IMR-90 (cell line): Measurements from ENCODE around the gene CREG2. TPM values are rescaled to one million over a fixed set of nuclear protein-coding genes. Genes with fewer than 3 reads are reported as not detected.

Experiments
- ATAC-seq: fragments of 200-7000 bp; cut with Tn5 transposase; 2 replicates; pipeline ENCODE4 v1.9.1; 2020; ENCODE audit warnings: low read depth, mild to moderate bottlenecking, moderate library complexity
- BruUV-seq: library from RNA; stranded (reverse); fragments of 400-500 nt; replicated peaks from 2 replicates; lab custom pipeline; 2021; lab: Mats Ljungman, UMichigan
- CTCF ChIA-PET: fragments of 300-600 bp; formaldehyde crosslinking; extraction: SDS; loops from one replicate; lab custom pipeline; 2021; ENCODE audit warnings: antibody characterized with exemption; lab: Yijun Ruan, JAX
- POLR2A ChIA-PET: fragments of 300-600 bp; sonication (Branson Sonifier 250); formaldehyde crosslinking; loops from one replicate; lab custom pipeline; 2022; ENCODE audit warnings: antibody characterized with exemption; ENCODE audit not compliant: unreplicated experiment; lab: Charles Lee
- DNase-seq: peaks from one replicate; pipeline ENCODE4 v3.0.0; 2013
- H2AFZ ChIP-seq: replicated peaks from 2 replicates; pipeline ENCODE3; 2013; ENCODE audit warnings: low read length, mild to moderate bottlenecking; ENCODE audit not compliant: poor library complexity
- H2AK5ac ChIP-seq: 2 replicates; pipeline ENCODE4 v1.6.1; 2013; ENCODE audit warnings: low read depth, low read length, inconsistent platforms
- H2AK9ac ChIP-seq: replicated peaks from 2 replicates; pipeline ENCODE3; 2013; ENCODE audit warnings: mild to moderate bottlenecking, low read depth, low read length, moderate library complexity; ENCODE audit not compliant: poor library complexity
- H2BK120ac ChIP-seq: 2 replicates; pipeline ENCODE4 v1.6.1; 2013; ENCODE audit warnings: low read depth, low read length, inconsistent platforms
- H2BK15ac ChIP-seq: 3 replicates; pipeline ENCODE4 v1.6.1; 2013; ENCODE audit warnings: low read depth, low read length, inconsistent platforms
- H2BK20ac ChIP-seq: 2 replicates; pipeline ENCODE4 v1.6.1; 2013; ENCODE audit warnings: low read depth, mild to moderate bottlenecking, inconsistent platforms, low read length, moderate library complexity
- H2BK5ac ChIP-seq: 2 replicates; pipeline ENCODE4 v1.6.1; 2013; ENCODE audit warnings: mild to moderate bottlenecking, low read depth, low read length, inconsistent platforms; ENCODE audit not compliant: poor library complexity, severe bottlenecking
- H3K14ac ChIP-seq: replicated peaks from 2 replicates; pipeline ENCODE4 v1.6.1; 2013; ENCODE audit warnings: low read depth, low read length, inconsistent platforms
- H3K18ac ChIP-seq: 2 replicates; pipeline ENCODE4 v1.6.1; 2013; ENCODE audit warnings: low read depth, low read length, control low read depth
- H3K23ac ChIP-seq: 2 replicates; pipeline ENCODE4 v1.6.1; 2013; ENCODE audit warnings: low read depth, low read length, inconsistent platforms
- H3K27ac ChIP-seq: 2 replicates; pipeline ENCODE4 v1.5.1; 2013; ENCODE audit warnings: mild to moderate bottlenecking, control low read depth, low read length; ENCODE audit not compliant: insufficient read depth
- H3K27me3 ChIP-seq: 2 replicates; pipeline ENCODE4 v1.6.1; 2013; ENCODE audit warnings: low read length; ENCODE audit not compliant: control insufficient read depth, insufficient read depth
- H3K36me3 ChIP-seq: 2 replicates; pipeline ENCODE4 v1.6.1; 2013; ENCODE audit warnings: low read length, mixed read lengths; ENCODE audit not compliant: control insufficient read depth, insufficient read depth
- H3K4ac ChIP-seq: 2 replicates; pipeline ENCODE4 v1.6.1; 2013; ENCODE audit warnings: low read depth, low read length, inconsistent platforms
- H3K4me1 ChIP-seq: 2 replicates; pipeline ENCODE4 v1.6.1; 2013; ENCODE audit warnings: low read length, mixed read lengths; ENCODE audit not compliant: control insufficient read depth, insufficient read depth
- H3K4me2 ChIP-seq: 2 replicates; pipeline ENCODE4 v1.6.1; 2013; ENCODE audit warnings: low read depth, mild to moderate bottlenecking, control low read depth, low read length, moderate library complexity
- H3K4me3 ChIP-seq: 2 replicates; pipeline ENCODE4 v1.5.1; 2013; ENCODE audit warnings: low read depth, mild to moderate bottlenecking, control low read depth, low read length, moderate library complexity; ENCODE audit not compliant: insufficient read depth
- H3K56ac ChIP-seq: 2 replicates; pipeline ENCODE4 v1.6.1; 2013; ENCODE audit warnings: low read length, inconsistent platforms; ENCODE audit not compliant: insufficient read depth; ENCODE audit errors: extremely low read depth
- H3K79me1 ChIP-seq, 2 experiments: 2 replicates each; pipeline ENCODE4 v1.6.1; 2013; ENCODE audit warnings: low read length in 2 of 2, inconsistent platforms in 1 of 2, low read depth in 1 of 2
- H3K9ac ChIP-seq: 2 replicates; pipeline ENCODE4 v1.6.1; 2013; ENCODE audit warnings: low read depth, low read length, control low read depth
- H3K9me1 ChIP-seq: 2 replicates; pipeline ENCODE4 v1.6.1; 2013; ENCODE audit warnings: low read length, inconsistent platforms; ENCODE audit not compliant: insufficient read depth
- H3K9me3 ChIP-seq: 2 replicates; pipeline ENCODE4 v1.6.1; 2013; ENCODE audit warnings: low read length; ENCODE audit not compliant: control insufficient read depth, insufficient read depth
- H4K20me1 ChIP-seq: 2 replicates; pipeline ENCODE4 v1.6.1; 2013; ENCODE audit warnings: low read length, inconsistent platforms; ENCODE audit not compliant: insufficient read depth
- H4K5ac ChIP-seq: 2 replicates; pipeline ENCODE4 v1.6.1; 2013; ENCODE audit warnings: mild to moderate bottlenecking, low read depth, low read length, control low read depth
- H4K8ac ChIP-seq, 2 experiments: 2 replicates each; pipeline ENCODE4 v1.6.1; 2013; ENCODE audit warnings: low read depth in 2 of 2, low read length in 2 of 2, control low read depth in 1 of 2, inconsistent platforms in 1 of 2
- H4K91ac ChIP-seq: 2 replicates; pipeline ENCODE4 v1.6.1; 2013; ENCODE audit warnings: low read depth, low read length, inconsistent platforms; ENCODE audit not compliant: insufficient read depth
- FOS ChIP-seq: fragments of 150-350 bp; IDR thresholded peaks from 2 replicates; pipeline ENCODE4 v1.6.1; 2016; ENCODE audit warnings: low read depth, low read length
- MAZ ChIP-seq: IDR thresholded peaks from 2 replicates; pipeline ENCODE4 v1.6.1; 2012; ENCODE audit warnings: low read depth, mild to moderate bottlenecking, low read length, improper control_type of control experiment, moderate library complexity, borderline replicate concordance
- WGBS, 2 experiments: methylation state at CpG; one replicate each; pipeline versions ENCODE4 v1.1.5 to v1.1.7; 2013; ENCODE audit warnings: missing lambda C conversion rate in 2 of 2; ENCODE audit not compliant: insufficient read length in 1 of 2; ENCODE audit errors: extremely low coverage in 2 of 2; 5-methylcytosine and 5-hydroxymethylcytosine counted together
- dilution Hi-C: fragments of 300-500 bp; cut with HindIII; formaldehyde crosslinking; loops from one replicate; pipeline ENCODE4 v1.14.3; 2018; ENCODE audit warnings: low sequenced_read_pairs; ENCODE audit not compliant: unreplicated experiment
- in situ Hi-C: fragments of 300-500 bp; cut with MboI; formaldehyde crosslinking; loops from 3 replicates; pipeline ENCODE4 v1.14.3; 2019; ENCODE audit warnings: low sequenced_read_pairs, inconsistent platforms, mixed read lengths
- intact Hi-C: fragments of 100-400 bp; cut with micrococcal nuclease; formaldehyde crosslinking; loops from 2 replicates; pipeline ENCODE4 v1.10.0; 2022
- polyA plus RNA-seq, 3 experiments: library from polyadenylated mRNA; depleted of rRNA; stranded (reverse); fragments of >200 nt; gene quantifications; 2 replicates each; pipeline ENCODE4 v1.2.3, GENCODE V29; 2012; ENCODE audit warnings: low replicate concordance in 1 of 3
- total RNA-seq: library from RNA; depleted of rRNA; stranded (reverse); fragments of >200 nt; gene quantifications from 2 replicates; pipeline ENCODE4 v1.2.3, GENCODE V29; 2012

The CREG2 gene
- total and polyA plus RNA-seq, 2 of the 4 experiments (the other 2 are of a cell fraction) = 0.17 TPM; not detected in 1

DNA sequence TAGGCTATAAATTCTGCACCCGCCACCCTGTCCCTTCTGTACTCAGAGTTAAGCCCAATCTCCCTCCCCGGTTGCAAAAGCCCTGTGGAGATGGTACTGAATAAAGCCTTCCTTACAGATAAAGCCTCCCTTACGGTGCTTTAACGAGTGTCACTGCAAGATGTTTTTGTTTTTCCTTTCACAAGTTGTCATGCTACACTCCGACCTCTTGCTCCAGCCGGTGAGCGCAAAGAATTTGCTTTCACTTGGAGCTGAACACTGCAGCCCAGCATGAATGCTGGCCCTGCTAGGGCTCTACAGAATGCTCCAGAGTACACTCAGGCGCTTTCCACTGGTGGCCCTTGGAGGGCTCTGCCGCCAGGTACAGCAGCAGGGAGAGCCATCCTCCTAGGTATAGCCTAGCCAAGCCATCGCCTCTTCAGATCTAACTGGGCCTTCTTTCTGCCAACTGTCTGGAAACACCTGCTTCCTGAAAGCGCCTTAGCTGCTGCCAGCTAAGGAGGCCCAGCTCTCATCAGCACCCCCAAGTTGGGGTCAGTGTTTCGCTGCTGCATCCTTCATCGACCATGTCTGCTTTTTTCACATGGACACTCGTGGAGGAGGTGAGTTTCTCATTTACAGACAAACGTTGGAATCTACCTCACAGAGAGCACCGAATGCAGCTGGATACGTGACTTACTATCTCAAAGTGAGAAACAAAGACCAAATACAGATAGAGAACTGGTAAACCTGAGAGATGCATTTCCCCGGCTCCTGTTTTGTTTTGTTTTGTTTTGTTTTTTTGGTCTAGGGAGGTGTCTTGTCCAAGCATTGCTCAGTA, 13.4 kb upstream of the CREG2 start:
- no peak overlapping the region for H2AFZ ChIP-seq
- no peak overlapping the region for H3K27ac ChIP-seq
- no peak overlapping the region for H4K91ac ChIP-seq
- H3K4me3 ChIP-seq = no peak overlapping the region
- H2BK5ac ChIP-seq = no peak overlapping the region
- no peaks in the 10 kb centered on the region for H4K20me1 ChIP-seq
- DNase-seq (no peak), ATAC-seq (no peak)
- H4K8ac ChIP-seq = no peak overlapping the region
- ChIA-PET CTCF (no interaction called here), POLR2A (no interaction called here)
- no peak overlapping the region for H3K23ac ChIP-seq
- H3K18ac ChIP-seq = no peak overlapping the region
- no peak overlapping the region for H2AK9ac ChIP-seq
- no peak for TF ChIP-seq MAZ
- no peak for TF ChIP-seq FOS
- WGBS, 2 experiments = 72% methylated on average over 8 of the region's 18 CpGs; no CpG with 5 or more reads in 1 of the 2 experiments
- no peak overlapping the region for H4K5ac ChIP-seq
- H2AK5ac ChIP-seq = no peak overlapping the region
- dilution Hi-C loops (no loop called here), in situ Hi-C loops (loop anchor here (10.0 kb wide), 1 partner anchor 434 kb away; no protein-coding TSS in a partner anchor), intact Hi-C loops (no loop called here)
- H3K4me2 ChIP-seq = no peak overlapping the region
- H3K27me3 ChIP-seq = no peaks in the 10 kb centered on the region
- no peak overlapping the region for H2BK15ac ChIP-seq
- H3K4ac ChIP-seq = no peak overlapping the region
- H3K79me1 ChIP-seq = no peaks in the 10 kb centered on the region
- H3K36me3 ChIP-seq = no peaks in the 10 kb centered on the region
- H3K4me1 ChIP-seq = peaks cover 4% of the 10 kb centered on the region
- H3K14ac ChIP-seq = no peak overlapping the region
- no TSS peak for BruUV-seq
- H3K9ac ChIP-seq = no peak overlapping the region
- no peak overlapping the region for H2BK20ac ChIP-seq
- no peak overlapping the region for H3K56ac ChIP-seq
- H3K9me1 ChIP-seq = peaks cover under 1% of the 10 kb centered on the region; the same call in 1 of the 2 replicates
- no peak overlapping the region for H2BK120ac ChIP-seq
- no peaks in the 10 kb centered on the region for H3K9me3 ChIP-seq
